Activated naive CD4-positive, alpha-beta T cell treated with anti-CD3 and anti-CD28 coated beads, Interleukin-2, amount 50 U/mL, for 72 hours (primary cell): ENCODE data around the gene SLC25A43. TPM values are rescaled to one million over a fixed set of nuclear protein-coding genes. Genes with fewer than 3 reads are reported as not detected.
"Not testable (repeated sequence)": the region's sequence is repeated elsewhere in the genome, so short reads cannot be mapped to it uniquely, and the experiment has no call there.

ENCODE experiments used
- ATAC-seq, 2 donors: fragments of 150-1000 bp; cut with Tn5 transposase; 2 replicates each; pipeline ENCODE4 v1.10.0; 2021; ENCODE audit warnings: mild to moderate bottlenecking in 2 of 2, moderate library complexity in 2 of 2
- DNase-seq, 2 donors: peaks; one replicate each; pipeline ENCODE4 v3.0.0; 2021 to 2022; ENCODE audit warnings: low spot score in 2 of 2
- H3K27ac Mint-ChIP-seq, 2 donors: one replicate each; pipeline ENCODE4 v1.8.0; 2022; ENCODE audit warnings: mild to moderate bottlenecking in 2 of 2, mixed read lengths in 2 of 2
- H3K36me3 Mint-ChIP-seq, 2 donors: one replicate each; pipeline ENCODE4 v1.8.0; 2022; ENCODE audit warnings: mixed read lengths in 2 of 2
- H3K9me3 Mint-ChIP-seq, 2 donors: one replicate each; pipeline ENCODE4 v1.8.0; 2022; ENCODE audit warnings: mixed read lengths in 2 of 2
- total RNA-seq, 2 donors: library from RNA; stranded (reverse); gene quantifications; one replicate each; pipeline ENCODE4 v1.2.3, GENCODE V29; 2022

SLC25A43 gene
- total RNA-seq, 2 donors from 2014 or later: 1.8 to 9.2 TPM

- no peak for ATAC-seq
- Mint-ChIP-seq H3K36me3 (no peaks in the 10 kb centered on the region), H3K9me3 (no peaks in the 10 kb centered on the region), H3K27ac (peak overlapping the region in 1 of 2 donors; percentile 27)
- no peak for DNase-seq
These were observed 28.7 kb downstream of the SLC25A43 start for GRCh38 chrX:119427795-119428185.

- peaks cover 0 to 6% of the 10 kb centered on the region in 2 donors for H3K36me3 Mint-ChIP-seq
- ATAC-seq (no peak), DNase-seq (no peak)
- peaks cover 0 to 8% of the 10 kb centered on the region in 2 donors for H3K9me3 Mint-ChIP-seq
- no peak overlapping the region for H3K27ac Mint-ChIP-seq
These were observed 30.3 kb downstream of the SLC25A43 start for GRCh38 chrX:119429471-119429870.

- not testable (repeated sequence) for DNase-seq, H3K9me3 Mint-ChIP-seq, ATAC-seq, H3K27ac Mint-ChIP-seq, H3K36me3 Mint-ChIP-seq
These were observed 42.2 kb downstream of the SLC25A43 start for GRCh38 chrX:119441295-119441694.

GRCh38 chrX:119442286-119442685 is 43.1 kb downstream of the SLC25A43 start:
- Mint-ChIP-seq H3K27ac (no peak overlapping the region), H3K36me3 (no peaks in the 10 kb centered on the region), H3K9me3 (no peaks in the 10 kb centered on the region)
- ATAC-seq (no peak), DNase-seq (no peak)

GRCh38 chrX:119453202-119453601 is 54.1 kb downstream of the SLC25A43 start:
- Mint-ChIP-seq H3K9me3 (no peaks in the 10 kb centered on the region), H3K27ac (no peak overlapping the region), H3K36me3 (no peaks in the 10 kb centered on the region)
- ATAC-seq (no peak), DNase-seq (no peak)

- H3K27ac Mint-ChIP-seq: no peak overlapping the region
- DNase-seq: no peak
- no peaks in the 10 kb centered on the region for H3K9me3 Mint-ChIP-seq
- ATAC-seq: no peak
- H3K36me3 Mint-ChIP-seq: no peaks in the 10 kb centered on the region
These were observed 56.1 kb downstream of the SLC25A43 start for GRCh38 chrX:119455264-119455663.

GRCh38 chrX:119459181-119459580 is 60.0 kb downstream of the SLC25A43 start:
- H3K27ac Mint-ChIP-seq: peak overlapping the region in 1 of 2 donors; percentile 12
- no peak for ATAC-seq
- H3K9me3 Mint-ChIP-seq: no peaks in the 10 kb centered on the region
- no peaks in the 10 kb centered on the region for H3K36me3 Mint-ChIP-seq
- no peak for DNase-seq

GRCh38 chrX:119465555-119465954 is 66.4 kb downstream of the SLC25A43 start:
- ATAC-seq: no peak
- Mint-ChIP-seq H3K27ac (no peak overlapping the region), H3K36me3 (peaks cover 6 to 20% of the 10 kb centered on the region in 2 donors), H3K9me3 (no peaks in the 10 kb centered on the region)
- no peak for DNase-seq

- H3K9me3 Mint-ChIP-seq: no peaks in the 10 kb centered on the region
- no peak for DNase-seq
- no peak for ATAC-seq
- H3K36me3 Mint-ChIP-seq: peaks cover 6 to 22% of the 10 kb centered on the region in 2 donors
- H3K27ac Mint-ChIP-seq: no peak overlapping the region
These were observed 67.8 kb downstream of the SLC25A43 start for GRCh38 chrX:119466970-119467369.

GRCh38 chrX:119467433-119467832 is 68.3 kb downstream of the SLC25A43 start:
- H3K9me3 Mint-ChIP-seq: no peaks in the 10 kb centered on the region
- peaks cover 6 to 22% of the 10 kb centered on the region in 2 donors for H3K36me3 Mint-ChIP-seq
- H3K27ac Mint-ChIP-seq: peak overlapping the region in 1 of 2 donors; percentile 96
- no peak for ATAC-seq
- DNase-seq: no peak

- DNase-seq (peak; percentile 79 to 86), ATAC-seq (peak; percentile 93)
- Mint-ChIP-seq H3K27ac (peak within 1 kb of the TSS; percentile 96 to 97), H3K36me3 (peaks cover 6 to 22% of the 10 kb centered on the region in 2 donors), H3K9me3 (no peaks in the 10 kb centered on the region)
These were observed 68.9 kb downstream of the SLC25A43 start, which contains the start of gene SLC25A5 for GRCh38 chrX:119467842-119468550. Gene SLC25A5, plus strand, starts transcription at chrX:119468444. Its CDS starts 72 bp downstream, at chrX:119468516.

GRCh38 chrX:119468551-119469312 is 69.6 kb downstream of the SLC25A43 start:
- H3K36me3 Mint-ChIP-seq: peaks cover 6 to 22% of the 10 kb centered on the region in 2 donors
- DNase-seq (peak; percentile 88), ATAC-seq (peak; percentile 73 to 74)
- no peaks in the 10 kb centered on the region for H3K9me3 Mint-ChIP-seq
- peak overlapping the region; percentile 96 to 97 for H3K27ac Mint-ChIP-seq

- DNase-seq (no peak), ATAC-seq (no peak)
- peaks cover 6 to 22% of the 10 kb centered on the region in 2 donors for H3K36me3 Mint-ChIP-seq
- peak overlapping the region; percentile 92 to 96 for H3K27ac Mint-ChIP-seq
- H3K9me3 Mint-ChIP-seq: no peaks in the 10 kb centered on the region
These were observed 70.1 kb downstream of the SLC25A43 start for GRCh38 chrX:119469313-119469635.

GRCh38 chrX:119474615-119475388 is 75.7 kb downstream of the SLC25A43 start:
- ATAC-seq (no peak), DNase-seq (no peak)
- H3K9me3 Mint-ChIP-seq: no peaks in the 10 kb centered on the region
- peaks cover 4 to 10% of the 10 kb centered on the region in 2 donors for H3K36me3 Mint-ChIP-seq
- peak overlapping the region in 1 of 2 donors; percentile 44 for H3K27ac Mint-ChIP-seq

- H3K27ac Mint-ChIP-seq: peak overlapping the region in 1 of 2 donors; percentile 44
- peak; percentile 18 to 66 for ATAC-seq
- no peaks in the 10 kb centered on the region for H3K9me3 Mint-ChIP-seq
- peaks cover 0 to 2% of the 10 kb centered on the region in 2 donors for H3K36me3 Mint-ChIP-seq
- DNase-seq: no peak
These were observed 76.4 kb downstream of the SLC25A43 start for GRCh38 chrX:119475389-119476101.

GRCh38 chrX:119477812-119478232 is 78.7 kb downstream of the SLC25A43 start:
- ATAC-seq: no peak
- H3K36me3 Mint-ChIP-seq: no peaks in the 10 kb centered on the region
- DNase-seq: no peak
- no peak overlapping the region for H3K27ac Mint-ChIP-seq
- H3K9me3 Mint-ChIP-seq: no peaks in the 10 kb centered on the region
